Neural cell (in vitro differentiated cells): ENCODE data around the gene AXIN1. TPM values are rescaled to one million over a fixed set of nuclear protein-coding genes. Genes with fewer than 3 reads are reported as not detected.

Source experiments
- H2AFZ ChIP-seq: fragments of 200-600, 300-800 bp; sonication (generic), shearing (Covaris generic); 2 replicates; pipeline ENCODE4 v1.6.0; 2014; ENCODE audit warnings: low read depth, mild to moderate bottlenecking, antibody characterized with exemption, low read length, moderate library complexity
- H3F3A ChIP-seq: fragments of 200-600 bp; shearing (Covaris generic); 2 replicates; pipeline ENCODE4 v1.6.1; 2016; ENCODE audit warnings: mild to moderate bottlenecking, moderate library complexity, mixed read lengths, antibody characterized with exemption, low read length; ENCODE audit not compliant: insufficient read depth, poor library complexity, severe bottlenecking
- H3K27ac ChIP-seq: fragments of 200-600, 300-800 bp; sonication (generic), shearing (Covaris generic); 2 replicates; pipeline ENCODE4 v1.5.1; 2014; ENCODE audit warnings: mild to moderate bottlenecking, low read length, moderate library complexity
- H3K27me3 ChIP-seq: fragments of 300-800, 200-600 bp; sonication (generic), shearing (Covaris generic); 2 replicates; pipeline ENCODE4 v1.6.0; 2014; ENCODE audit warnings: mild to moderate bottlenecking, low read depth, low read length, moderate library complexity; ENCODE audit not compliant: insufficient read depth
- H3K36me3 ChIP-seq: fragments of 300-800, 200-600 bp; sonication (generic), shearing (Covaris generic); 2 replicates; pipeline ENCODE4 v1.5.1; 2014; ENCODE audit warnings: mild to moderate bottlenecking, antibody characterized with exemption, low read length, moderate library complexity; ENCODE audit not compliant: insufficient read depth
- H3K4me2 ChIP-seq: fragments of 300-800, 200-600 bp; sonication (generic), shearing (Covaris generic); 2 replicates; pipeline ENCODE4 v1.6.0; 2014; ENCODE audit warnings: mild to moderate bottlenecking, low read length
- H3K4me3 ChIP-seq: fragments of 300-800, 200-600 bp; sonication (generic), shearing (Covaris generic); 2 replicates; pipeline ENCODE4 v1.5.1; 2014; ENCODE audit warnings: mild to moderate bottlenecking, low read length, moderate library complexity
- H3K79me2 ChIP-seq: fragments of 200-600 bp; shearing (Covaris generic); replicated peaks from 2 replicates; pipeline ENCODE4 v1.6.0; 2014; ENCODE audit warnings: mild to moderate bottlenecking, low read length, moderate library complexity; ENCODE audit not compliant: insufficient read depth
- H3K9ac ChIP-seq: fragments of 300-800, 200-600 bp; sonication (generic), shearing (Covaris generic); 2 replicates; pipeline ENCODE4 v1.6.1; 2016; ENCODE audit warnings: mild to moderate bottlenecking, low read length, mixed read lengths
- H3K9me2 ChIP-seq: fragments of 200-600 bp; shearing (Covaris generic); 2 replicates; pipeline ENCODE4 v1.6.1; 2016; ENCODE audit warnings: mild to moderate bottlenecking, low read length, mixed read lengths; ENCODE audit not compliant: insufficient read depth
- H3K9me3 ChIP-seq: fragments of 200-600, 300-800 bp; sonication (generic), shearing (Covaris generic); 2 replicates; pipeline ENCODE4 v1.6.1; 2016; ENCODE audit warnings: mild to moderate bottlenecking, mixed run types, low read length, moderate library complexity, mixed read lengths
- H4K20me1 ChIP-seq: fragments of 200-600 bp; shearing (Covaris generic); 2 replicates; pipeline ENCODE4 v1.6.1; 2016; ENCODE audit warnings: mild to moderate bottlenecking, mixed run types; ENCODE audit not compliant: insufficient read depth
- EP300 ChIP-seq: fragments of 450-650 bp; conservative IDR thresholded peaks from 2 replicates; pipeline ENCODE4 v1.6.1; 2014; ENCODE audit warnings: antibody characterized with exemption, mild to moderate bottlenecking, moderate library complexity; ENCODE audit not compliant: poor library complexity, severe bottlenecking
- EZH2 ChIP-seq: fragments of 200-600, 300-800 bp; shearing (Covaris generic), sonication (generic); IDR thresholded peaks from 2 replicates; pipeline ENCODE4 v1.6.1; 2014; ENCODE audit warnings: antibody characterized with exemption, low read length, borderline replicate concordance, mild to moderate bottlenecking; ENCODE audit not compliant: insufficient read depth, poor library complexity, severe bottlenecking
- MXI1 ChIP-seq: fragments of 450-650 bp; conservative IDR thresholded peaks from 2 replicates; pipeline ENCODE4 v1.6.1; 2014; ENCODE audit warnings: antibody characterized with exemption, mild to moderate bottlenecking; ENCODE audit not compliant: poor library complexity, severe bottlenecking
- POLR2AphosphoS5 ChIP-seq: IDR thresholded peaks from 2 replicates; pipeline ENCODE4 v1.6.1; 2012
- RAD21 ChIP-seq: fragments of 450-650 bp; conservative IDR thresholded peaks from 2 replicates; pipeline ENCODE4 v1.6.1; 2014; ENCODE audit warnings: antibody characterized with exemption, mild to moderate bottlenecking, moderate library complexity
- polyA plus RNA-seq: library from polyadenylated mRNA; depleted of rRNA; stranded (reverse); fragments of >200 nt; gene quantifications from 2 replicates; pipeline ENCODE4 v1.2.3, GENCODE V29; 2014
- TF ChIP-seq, protein P1 (sequence below): fragments of 450-650 bp; IDR thresholded peaks from 2 replicates; pipeline ENCODE4 v1.5.1; 2014; ENCODE audit warnings: antibody characterized with exemption, mild to moderate bottlenecking, moderate library complexity; ENCODE audit not compliant: poor library complexity, severe bottlenecking
- TF ChIP-seq, protein P2 (sequence below): IDR thresholded peaks from 2 replicates; pipeline ENCODE4 v1.6.1; 2012; ENCODE audit warnings: borderline replicate concordance

The AXIN1 gene
- polyA plus RNA-seq, 1 donor from 2014 or later: 30.5 TPM

DNA sequence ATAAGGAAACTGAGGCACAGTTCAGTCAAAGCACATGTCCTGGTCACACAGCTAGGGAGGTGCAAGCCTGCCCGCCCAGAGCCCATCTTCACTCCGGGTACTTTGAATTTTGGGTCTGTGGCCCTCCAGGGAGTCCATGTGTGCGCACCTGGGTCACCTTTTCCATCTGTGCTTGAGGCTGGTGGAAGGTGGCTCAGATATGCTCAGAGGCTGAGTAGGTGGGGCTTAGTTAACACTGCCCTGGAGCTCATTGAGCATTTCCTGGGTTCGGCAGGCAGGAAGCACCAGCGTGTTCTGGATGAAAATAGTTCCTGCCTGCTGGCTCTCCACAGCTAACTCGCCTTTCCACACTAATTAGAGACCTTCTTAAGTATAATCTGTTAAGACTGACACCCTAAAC, 98.7 kb downstream of the AXIN1 start (continued):
- TF ChIP-seq, protein P1, sequence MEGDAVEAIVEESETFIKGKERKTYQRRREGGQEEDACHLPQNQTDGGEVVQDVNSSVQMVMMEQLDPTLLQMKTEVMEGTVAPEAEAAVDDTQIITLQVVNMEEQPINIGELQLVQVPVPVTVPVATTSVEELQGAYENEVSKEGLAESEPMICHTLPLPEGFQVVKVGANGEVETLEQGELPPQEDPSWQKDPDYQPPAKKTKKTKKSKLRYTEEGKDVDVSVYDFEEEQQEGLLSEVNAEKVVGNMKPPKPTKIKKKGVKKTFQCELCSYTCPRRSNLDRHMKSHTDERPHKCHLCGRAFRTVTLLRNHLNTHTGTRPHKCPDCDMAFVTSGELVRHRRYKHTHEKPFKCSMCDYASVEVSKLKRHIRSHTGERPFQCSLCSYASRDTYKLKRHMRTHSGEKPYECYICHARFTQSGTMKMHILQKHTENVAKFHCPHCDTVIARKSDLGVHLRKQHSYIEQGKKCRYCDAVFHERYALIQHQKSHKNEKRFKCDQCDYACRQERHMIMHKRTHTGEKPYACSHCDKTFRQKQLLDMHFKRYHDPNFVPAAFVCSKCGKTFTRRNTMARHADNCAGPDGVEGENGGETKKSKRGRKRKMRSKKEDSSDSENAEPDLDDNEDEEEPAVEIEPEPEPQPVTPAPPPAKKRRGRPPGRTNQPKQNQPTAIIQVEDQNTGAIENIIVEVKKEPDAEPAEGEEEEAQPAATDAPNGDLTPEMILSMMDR: no peak

DNA sequence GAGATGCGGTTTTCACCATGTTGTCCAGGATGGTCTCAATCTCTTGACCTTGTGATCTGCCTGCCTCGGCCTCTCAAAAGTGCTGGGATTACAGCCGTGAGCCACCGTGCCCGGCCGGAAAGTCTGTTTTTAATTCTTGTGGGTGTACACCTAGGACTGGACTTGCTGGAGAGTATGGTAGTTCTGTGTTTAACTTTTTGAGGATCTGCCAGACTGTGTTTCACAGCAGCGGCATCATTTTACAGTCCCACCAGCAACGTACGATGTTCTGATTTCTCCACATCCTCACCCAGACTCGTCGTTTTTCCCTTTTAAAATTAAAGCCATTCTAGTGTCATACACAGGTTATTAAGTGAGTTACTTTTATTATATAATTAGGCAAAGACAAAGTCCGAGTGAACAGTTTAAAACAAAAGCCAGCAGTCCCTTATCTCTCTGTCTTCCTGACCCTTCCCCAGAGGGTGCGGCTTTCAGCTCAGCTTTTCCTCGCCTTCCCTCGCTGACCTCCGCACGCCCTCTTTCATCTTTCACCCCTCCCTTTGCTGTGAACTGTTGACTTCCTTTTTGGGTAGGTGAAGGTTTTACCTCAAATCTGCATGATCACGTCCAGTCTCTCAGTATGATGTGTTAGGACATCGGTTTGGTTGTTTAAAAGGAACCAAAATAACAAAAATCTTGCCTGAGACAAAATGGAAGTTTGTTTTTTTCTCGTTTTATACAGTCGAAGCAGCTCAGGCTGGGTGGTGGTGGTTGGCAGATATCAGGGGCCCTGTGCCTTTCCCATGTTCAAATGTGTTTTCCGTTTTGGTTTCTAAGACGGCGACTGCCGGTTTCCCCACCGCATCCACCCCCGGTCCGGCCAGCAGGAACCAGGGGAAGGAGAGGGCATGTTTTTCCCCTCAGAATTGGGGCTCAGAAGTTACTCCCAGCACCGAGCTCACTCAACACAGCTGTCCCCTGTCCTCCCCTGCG, 99.9 kb downstream of the AXIN1 start:
- H3K27ac ChIP-seq: no peak overlapping the region
- H3K9ac ChIP-seq: no peak overlapping the region
- H3K4me3 ChIP-seq: no peak overlapping the region
- H3F3A ChIP-seq: no peaks in the 10 kb centered on the region
- TF ChIP-seq MXI1 (no peak), EZH2 (no peak), RAD21 (no peak), EP300 (no peak), POLR2AphosphoS5 (no peak)
- TF ChIP-seq, protein P1: no peak
- TF ChIP-seq, protein P2, sequence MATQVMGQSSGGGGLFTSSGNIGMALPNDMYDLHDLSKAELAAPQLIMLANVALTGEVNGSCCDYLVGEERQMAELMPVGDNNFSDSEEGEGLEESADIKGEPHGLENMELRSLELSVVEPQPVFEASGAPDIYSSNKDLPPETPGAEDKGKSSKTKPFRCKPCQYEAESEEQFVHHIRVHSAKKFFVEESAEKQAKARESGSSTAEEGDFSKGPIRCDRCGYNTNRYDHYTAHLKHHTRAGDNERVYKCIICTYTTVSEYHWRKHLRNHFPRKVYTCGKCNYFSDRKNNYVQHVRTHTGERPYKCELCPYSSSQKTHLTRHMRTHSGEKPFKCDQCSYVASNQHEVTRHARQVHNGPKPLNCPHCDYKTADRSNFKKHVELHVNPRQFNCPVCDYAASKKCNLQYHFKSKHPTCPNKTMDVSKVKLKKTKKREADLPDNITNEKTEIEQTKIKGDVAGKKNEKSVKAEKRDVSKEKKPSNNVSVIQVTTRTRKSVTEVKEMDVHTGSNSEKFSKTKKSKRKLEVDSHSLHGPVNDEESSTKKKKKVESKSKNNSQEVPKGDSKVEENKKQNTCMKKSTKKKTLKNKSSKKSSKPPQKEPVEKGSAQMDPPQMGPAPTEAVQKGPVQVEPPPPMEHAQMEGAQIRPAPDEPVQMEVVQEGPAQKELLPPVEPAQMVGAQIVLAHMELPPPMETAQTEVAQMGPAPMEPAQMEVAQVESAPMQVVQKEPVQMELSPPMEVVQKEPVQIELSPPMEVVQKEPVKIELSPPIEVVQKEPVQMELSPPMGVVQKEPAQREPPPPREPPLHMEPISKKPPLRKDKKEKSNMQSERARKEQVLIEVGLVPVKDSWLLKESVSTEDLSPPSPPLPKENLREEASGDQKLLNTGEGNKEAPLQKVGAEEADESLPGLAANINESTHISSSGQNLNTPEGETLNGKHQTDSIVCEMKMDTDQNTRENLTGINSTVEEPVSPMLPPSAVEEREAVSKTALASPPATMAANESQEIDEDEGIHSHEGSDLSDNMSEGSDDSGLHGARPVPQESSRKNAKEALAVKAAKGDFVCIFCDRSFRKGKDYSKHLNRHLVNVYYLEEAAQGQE: no peak
- no peaks in the 10 kb centered on the region for H4K20me1 ChIP-seq
- no peak overlapping the region for H3K4me2 ChIP-seq
- no peaks in the 10 kb centered on the region for H3K9me2 ChIP-seq
- H3K9me3 ChIP-seq: no peaks in the 10 kb centered on the region
- H3K79me2 ChIP-seq: no peaks in the 10 kb centered on the region
- no peaks in the 10 kb centered on the region for H3K27me3 ChIP-seq
- no peak overlapping the region for H2AFZ ChIP-seq
- H3K36me3 ChIP-seq: no peaks in the 10 kb centered on the region
